Measurements from ENCODE around the gene FMNL2.
"Not testable (repeated sequence)": the region's sequence is repeated elsewhere in the genome, so short reads cannot be mapped to it uniquely, and the experiment has no call there.

Gene FMNL2

GRCh38 chr2:152385650-152386049 is 50.7 kb downstream of the FMNL2 start:
- Histone ChIP-seq H3K27ac (ENCODE audit: low read length) (no peak overlapping the region), H3K4me3 (ENCODE audit: low read depth in 1 of 2, low read length in 2 of 2) (no peak overlapping the region), H4K20me1 (ENCODE audit: insufficient read depth, low read length) (no peaks in the 10 kb centered on the region), H2AFZ (ENCODE audit: low read depth, low read length) (no peak overlapping the region), H3K27me3 (ENCODE audit: insufficient read depth, low read length, poor library complexity) (no peaks in the 10 kb centered on the region), H3K4me2 (ENCODE audit: insufficient read depth, low read length) (no peak overlapping the region), H3K9ac (ENCODE audit: low read depth, low read length) (no peak overlapping the region), H3K9me3 (ENCODE audit: insufficient read depth, low read length, severe bottlenecking) (no peaks in the 10 kb centered on the region), H3K36me3 (ENCODE audit: insufficient read depth, low read length) (no peaks in the 10 kb centered on the region), H3K4me1 (ENCODE audit: insufficient read depth, low read length) (no peaks in the 10 kb centered on the region), H3K79me2 (ENCODE audit: insufficient read depth, low read length) (no peaks in the 10 kb centered on the region)
- TF ChIP-seq, protein P1, sequence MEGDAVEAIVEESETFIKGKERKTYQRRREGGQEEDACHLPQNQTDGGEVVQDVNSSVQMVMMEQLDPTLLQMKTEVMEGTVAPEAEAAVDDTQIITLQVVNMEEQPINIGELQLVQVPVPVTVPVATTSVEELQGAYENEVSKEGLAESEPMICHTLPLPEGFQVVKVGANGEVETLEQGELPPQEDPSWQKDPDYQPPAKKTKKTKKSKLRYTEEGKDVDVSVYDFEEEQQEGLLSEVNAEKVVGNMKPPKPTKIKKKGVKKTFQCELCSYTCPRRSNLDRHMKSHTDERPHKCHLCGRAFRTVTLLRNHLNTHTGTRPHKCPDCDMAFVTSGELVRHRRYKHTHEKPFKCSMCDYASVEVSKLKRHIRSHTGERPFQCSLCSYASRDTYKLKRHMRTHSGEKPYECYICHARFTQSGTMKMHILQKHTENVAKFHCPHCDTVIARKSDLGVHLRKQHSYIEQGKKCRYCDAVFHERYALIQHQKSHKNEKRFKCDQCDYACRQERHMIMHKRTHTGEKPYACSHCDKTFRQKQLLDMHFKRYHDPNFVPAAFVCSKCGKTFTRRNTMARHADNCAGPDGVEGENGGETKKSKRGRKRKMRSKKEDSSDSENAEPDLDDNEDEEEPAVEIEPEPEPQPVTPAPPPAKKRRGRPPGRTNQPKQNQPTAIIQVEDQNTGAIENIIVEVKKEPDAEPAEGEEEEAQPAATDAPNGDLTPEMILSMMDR (IDR thresholded peaks at IDR 0.05; ENCODE audit: borderline replicate concordance, extremely low read depth, low read length, poor library complexity, severe bottlenecking) = no peak
- no peak for TF ChIP-seq EZH2 (IDR thresholded peaks at IDR 0.05; ENCODE audit: borderline replicate concordance, low read depth, low read length, severe bottlenecking)
- ATAC-seq (ENCODE audit: insufficient read depth, low read depth) (no peak), DNase-seq (no peak)

DNA sequence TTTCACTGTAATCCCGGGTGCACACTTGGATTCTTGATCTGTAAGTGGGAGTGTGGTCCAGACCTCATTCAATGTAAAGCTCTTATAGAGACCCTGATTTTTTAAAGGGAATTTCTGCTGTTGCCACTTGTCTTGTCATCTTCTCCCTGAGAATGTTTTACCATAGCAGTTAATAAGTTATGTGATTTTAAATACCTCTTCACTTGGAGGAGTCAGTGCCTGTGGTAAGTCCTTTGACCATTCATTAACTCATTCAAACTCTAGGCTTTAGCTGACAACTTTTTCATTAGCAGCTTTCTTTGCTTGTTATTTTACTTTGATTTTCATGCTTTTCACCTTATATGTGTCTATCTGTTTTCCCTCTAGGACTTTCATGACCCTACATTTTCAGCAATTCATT is 51.3 kb downstream of the FMNL2 start:
- Histone ChIP-seq H3K4me3 (ENCODE audit: low read depth in 1 of 2, low read length in 2 of 2) (no peak overlapping the region), H3K27me3 (ENCODE audit: insufficient read depth, low read length, poor library complexity) (no peaks in the 10 kb centered on the region), H3K27ac (ENCODE audit: low read length) (no peak overlapping the region), H2AFZ (ENCODE audit: low read depth, low read length) (no peak overlapping the region), H3K4me2 (ENCODE audit: insufficient read depth, low read length) (no peak overlapping the region), H3K9ac (ENCODE audit: low read depth, low read length) (no peak overlapping the region), H3K79me2 (ENCODE audit: insufficient read depth, low read length) (no peaks in the 10 kb centered on the region), H3K36me3 (ENCODE audit: insufficient read depth, low read length) (no peaks in the 10 kb centered on the region), H4K20me1 (ENCODE audit: insufficient read depth, low read length) (no peaks in the 10 kb centered on the region), H3K4me1 (ENCODE audit: insufficient read depth, low read length) (no peaks in the 10 kb centered on the region), H3K9me3 (ENCODE audit: insufficient read depth, low read length, severe bottlenecking) (no peaks in the 10 kb centered on the region)
- TF ChIP-seq, protein P1 (IDR thresholded peaks at IDR 0.05; ENCODE audit: borderline replicate concordance, extremely low read depth, low read length, poor library complexity, severe bottlenecking) = no peak
- no peak for TF ChIP-seq EZH2 (IDR thresholded peaks at IDR 0.05; ENCODE audit: borderline replicate concordance, low read depth, low read length, severe bottlenecking)
- no peak for DNase-seq
- no peak for ATAC-seq (ENCODE audit: insufficient read depth, low read depth)

DNA sequence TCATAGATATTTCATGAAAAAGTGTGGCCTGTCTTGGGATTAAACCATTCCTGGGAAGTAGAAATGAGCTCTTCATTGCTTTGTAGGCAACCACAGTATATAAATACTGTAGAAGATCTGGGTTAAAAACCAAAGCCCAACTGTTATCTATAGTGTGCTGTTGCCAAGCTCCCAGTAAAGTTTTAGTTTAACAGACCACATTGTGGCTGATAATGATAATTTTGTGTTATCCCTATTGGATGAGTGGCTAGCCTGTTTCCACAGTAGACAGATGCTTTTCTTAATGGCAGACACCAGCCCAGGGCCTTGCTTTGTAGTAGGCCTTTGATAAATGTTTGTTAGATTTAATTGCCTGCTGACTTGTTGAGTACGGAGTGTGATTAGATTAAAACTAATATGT is 52.1 kb downstream of the FMNL2 start:
- Histone ChIP-seq H3K36me3 (ENCODE audit: insufficient read depth, low read length) (no peaks in the 10 kb centered on the region), H3K9me3 (ENCODE audit: insufficient read depth, low read length, severe bottlenecking) (no peaks in the 10 kb centered on the region), H3K4me1 (ENCODE audit: insufficient read depth, low read length) (no peaks in the 10 kb centered on the region), H3K4me3 (ENCODE audit: low read depth in 1 of 2, low read length in 2 of 2) (no peak overlapping the region), H3K4me2 (ENCODE audit: insufficient read depth, low read length) (no peak overlapping the region), H3K79me2 (ENCODE audit: insufficient read depth, low read length) (no peaks in the 10 kb centered on the region), H3K27ac (ENCODE audit: low read length) (no peak overlapping the region), H4K20me1 (ENCODE audit: insufficient read depth, low read length) (no peaks in the 10 kb centered on the region), H3K27me3 (ENCODE audit: insufficient read depth, low read length, poor library complexity) (no peaks in the 10 kb centered on the region), H2AFZ (ENCODE audit: low read depth, low read length) (no peak overlapping the region), H3K9ac (ENCODE audit: low read depth, low read length) (no peak overlapping the region)
- no peak for DNase-seq
- ATAC-seq (ENCODE audit: insufficient read depth, low read depth) = no peak
- TF ChIP-seq, protein P1 (IDR thresholded peaks at IDR 0.05; ENCODE audit: borderline replicate concordance, extremely low read depth, low read length, poor library complexity, severe bottlenecking) = no peak
- no peak for TF ChIP-seq EZH2 (IDR thresholded peaks at IDR 0.05; ENCODE audit: borderline replicate concordance, low read depth, low read length, severe bottlenecking)

DNA sequence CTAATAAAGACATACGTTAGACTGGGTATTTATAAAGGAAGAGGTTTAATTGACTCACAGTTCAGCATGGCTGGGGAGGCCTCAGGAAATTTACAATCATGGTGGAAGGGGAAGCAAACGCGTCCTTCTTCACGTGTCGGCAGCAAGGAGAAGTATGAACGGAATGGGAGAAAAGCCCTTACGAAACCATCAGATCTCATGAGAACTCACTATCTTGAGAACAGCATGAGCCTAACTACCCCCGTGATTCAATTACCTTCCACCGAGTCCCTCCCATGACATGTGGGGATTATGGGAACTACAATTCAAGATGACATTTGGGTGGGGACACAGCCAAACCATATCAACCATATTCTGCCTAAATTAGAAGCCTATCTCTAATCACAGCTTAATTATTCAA is 53.3 kb downstream of the FMNL2 start:
- H3K4me2 ChIP-seq (ENCODE audit: insufficient read depth, low read length); H3K36me3 ChIP-seq (ENCODE audit: insufficient read depth, low read length); H3K27ac ChIP-seq (ENCODE audit: low read length); H3K9ac ChIP-seq (ENCODE audit: low read depth, low read length); ATAC-seq (ENCODE audit: insufficient read depth, low read depth); H3K27me3 ChIP-seq (ENCODE audit: insufficient read depth, low read length, poor library complexity); DNase-seq; H3K9me3 ChIP-seq (ENCODE audit: insufficient read depth, low read length, severe bottlenecking); H4K20me1 ChIP-seq (ENCODE audit: insufficient read depth, low read length); H3K4me1 ChIP-seq (ENCODE audit: insufficient read depth, low read length); H3K4me3 ChIP-seq (ENCODE audit: low read depth in 1 of 2, low read length in 2 of 2); H2AFZ ChIP-seq (ENCODE audit: low read depth, low read length); H3K79me2 ChIP-seq (ENCODE audit: insufficient read depth, low read length): not testable (repeated sequence)
